HG03103 (cell line): Measurements from ENCODE around the gene C19orf67.

Experiments used
- ATAC-seq: cut with Tn5 transposase; IDR thresholded peaks from one replicate; pipeline ENCODE4 v1.9.1; 2021; ENCODE audit warnings: low read depth; ENCODE audit not compliant: unreplicated experiment

The C19orf67 gene

DNA sequence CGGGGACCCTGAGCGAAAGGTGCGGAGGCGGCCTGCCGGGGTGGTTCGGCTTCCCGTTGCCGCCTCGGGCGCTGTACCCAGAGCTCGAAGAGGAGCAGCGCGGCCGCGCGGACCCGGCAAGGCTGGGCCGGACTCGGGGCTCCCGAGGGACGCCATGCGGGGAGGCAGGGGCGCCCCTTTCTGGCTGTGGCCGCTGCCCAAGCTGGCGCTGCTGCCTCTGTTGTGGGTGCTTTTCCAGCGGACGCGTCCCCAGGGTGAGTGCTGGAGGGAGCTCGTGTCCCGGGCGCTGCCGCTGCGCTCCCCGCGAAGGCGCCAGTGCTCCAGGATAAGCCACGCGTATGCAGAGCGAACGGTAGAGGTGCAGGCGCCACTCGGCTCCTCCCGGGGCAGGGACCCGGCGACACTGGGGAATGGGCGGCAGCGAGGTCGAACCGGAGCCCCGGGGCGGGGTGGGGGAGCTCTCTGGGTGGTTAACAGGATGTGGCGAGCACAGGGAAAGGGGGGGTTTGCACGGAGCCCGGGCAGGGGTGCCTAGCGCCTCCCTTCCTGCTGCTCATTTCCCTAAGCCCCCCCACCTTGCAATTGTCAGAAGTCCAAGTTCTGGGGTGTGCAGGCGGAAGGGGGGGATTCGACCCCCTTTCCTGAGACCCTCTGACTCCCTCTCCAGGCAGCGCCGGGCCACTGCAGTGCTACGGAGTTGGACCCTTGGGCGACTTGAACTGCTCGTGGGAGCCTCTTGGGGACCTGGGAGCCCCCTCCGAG, 53.7 kb downstream of the C19orf67 start, which contains the start of gene IL27RA:
Gene IL27RA, plus strand, starts transcription at position 44 of the 762 bp plus-strand sequence. Its CDS starts 111 bp downstream, at position 155.
- ATAC-seq = no peak
